HUDEP-2 (cell line): ENCODE data around the gene PPP1R37.

Source experiments
- DNase-seq, 76 experiments: peaks; one replicate each; lab custom pipeline; 2025; ENCODE audit not compliant: unreplicated experiment in 76 of 76; lab: John Stamatoyannopoulos, UW

PPP1R37 gene

GRCh38 chr19:45161738-45162607 is 69.0 kb downstream of the PPP1R37 start:
- no peak for DNase-seq

DNA sequence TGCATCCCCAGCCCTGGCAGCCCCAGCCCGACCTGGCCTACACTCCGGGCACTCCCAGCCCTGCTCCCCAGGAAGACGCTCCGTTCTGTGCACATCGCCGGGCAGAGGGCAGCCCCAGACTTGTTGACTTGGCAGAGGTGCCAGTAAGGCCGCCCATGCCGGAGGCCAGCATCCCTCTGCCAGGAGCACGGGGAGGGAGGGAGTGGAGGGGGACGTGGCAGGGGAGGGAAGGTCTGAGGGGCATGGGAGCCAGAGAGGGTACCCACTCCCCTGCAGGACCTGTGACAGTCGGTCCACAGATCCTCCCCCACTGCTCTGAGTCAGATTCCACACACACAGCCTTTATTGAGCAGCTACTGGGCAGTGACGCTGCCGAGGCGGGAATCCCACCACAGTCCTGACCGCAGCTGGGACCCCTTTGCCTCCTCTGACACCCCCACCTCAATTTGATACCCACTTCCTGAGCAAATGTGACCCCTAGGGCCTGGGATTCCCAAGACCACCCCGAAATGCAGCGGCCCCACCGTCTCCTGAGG is 69.7 kb downstream of the PPP1R37 start:
- DNase-seq = no peak

DNA sequence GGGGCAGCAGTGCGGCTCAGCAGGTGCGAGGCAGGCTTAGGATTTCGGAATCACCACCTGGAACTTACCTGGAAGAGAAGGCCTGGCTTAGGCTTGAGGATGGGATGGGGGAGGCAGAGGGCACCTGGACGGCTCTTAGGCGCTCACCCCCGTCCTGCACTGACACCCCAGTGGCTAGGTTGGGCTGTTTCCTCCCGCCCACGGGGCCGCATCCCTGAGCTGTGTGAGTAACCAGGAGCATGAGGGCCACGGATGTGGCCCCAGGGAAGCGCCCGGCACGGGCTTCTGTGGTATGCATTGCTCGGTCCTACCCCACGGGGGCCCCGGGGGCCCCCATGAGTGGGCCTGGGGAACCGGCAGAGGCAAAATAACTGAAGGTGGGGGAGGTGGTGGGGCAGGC is 70.2 kb downstream of the PPP1R37 start:
- no peak for DNase-seq

DNA sequence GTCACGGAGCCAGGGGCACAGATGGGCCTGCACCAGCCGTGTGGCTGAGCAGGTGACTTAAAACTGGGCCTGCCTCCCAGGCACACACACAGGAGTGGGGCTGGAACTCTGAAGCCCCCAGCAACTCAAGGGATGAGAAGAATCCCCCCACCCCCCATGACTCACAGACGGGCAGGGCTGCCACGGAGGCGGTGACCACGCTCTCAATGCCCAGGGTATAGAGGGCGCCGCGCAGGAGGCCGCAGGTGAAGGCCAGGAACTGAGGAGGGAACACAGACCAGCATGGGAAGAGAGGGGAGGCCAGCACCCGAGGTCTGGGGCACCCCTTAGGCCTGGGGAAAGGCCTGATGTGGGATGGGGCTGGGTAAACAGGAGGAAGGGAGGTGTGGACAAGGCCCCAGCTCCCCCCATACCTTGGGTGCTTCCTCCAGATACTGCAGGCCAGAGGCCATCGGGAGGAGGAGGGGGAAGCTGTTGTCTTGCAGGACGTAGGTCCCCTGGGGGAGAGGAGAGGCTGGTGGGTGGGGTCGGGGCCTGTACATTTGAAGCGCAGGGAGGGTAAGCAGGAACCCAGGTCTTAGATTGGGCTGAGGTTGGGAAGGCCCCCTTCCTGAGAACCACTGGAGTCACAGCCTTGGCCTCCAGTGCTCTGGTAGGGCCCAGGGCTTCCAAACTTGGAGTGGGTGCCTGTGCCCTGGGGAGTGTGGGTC is 70.9 kb downstream of the PPP1R37 start:
- no peak for DNase-seq

GRCh38 chr19:45164577-45165335 is 71.8 kb downstream of the PPP1R37 start:
- DNase-seq = peak in 32 of 76 experiments; percentile 8 to 73 (median 34)

- DNase-seq = no peak
Observed at GRCh38 chr19:45166723-45167252, 73.8 kb downstream of the PPP1R37 start.

DNA sequence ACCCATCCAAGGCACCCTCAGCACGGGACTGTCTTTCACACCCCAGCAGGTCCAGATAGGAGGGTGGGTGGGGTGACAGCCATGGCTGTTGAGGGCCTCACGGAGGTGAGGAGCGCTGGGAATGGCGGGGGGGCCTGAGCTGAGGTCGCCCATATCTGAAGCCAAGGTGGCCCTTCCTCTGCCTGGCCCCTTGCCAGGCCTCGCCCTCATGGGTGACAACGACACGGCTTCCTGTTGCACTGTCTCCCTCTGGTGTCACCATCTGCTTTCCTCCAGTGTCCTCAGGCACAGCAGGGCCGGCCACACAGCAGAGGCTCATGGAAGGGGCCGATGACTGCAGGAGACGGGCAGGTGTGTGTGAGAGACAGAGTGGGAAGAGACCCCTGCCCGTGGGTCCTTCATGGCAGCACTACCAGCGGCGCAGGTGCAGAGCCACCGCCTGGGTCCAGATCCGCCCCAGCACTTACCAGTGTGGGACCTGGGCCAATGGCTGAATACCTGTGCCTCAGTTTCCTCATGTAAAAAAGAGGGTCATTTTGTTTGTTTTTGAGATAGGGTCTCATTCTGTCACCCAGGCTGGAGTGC is 75.9 kb downstream of the PPP1R37 start:
- peak in 17 of 76 experiments; percentile 13 to 51 (median 25) for DNase-seq

DNA sequence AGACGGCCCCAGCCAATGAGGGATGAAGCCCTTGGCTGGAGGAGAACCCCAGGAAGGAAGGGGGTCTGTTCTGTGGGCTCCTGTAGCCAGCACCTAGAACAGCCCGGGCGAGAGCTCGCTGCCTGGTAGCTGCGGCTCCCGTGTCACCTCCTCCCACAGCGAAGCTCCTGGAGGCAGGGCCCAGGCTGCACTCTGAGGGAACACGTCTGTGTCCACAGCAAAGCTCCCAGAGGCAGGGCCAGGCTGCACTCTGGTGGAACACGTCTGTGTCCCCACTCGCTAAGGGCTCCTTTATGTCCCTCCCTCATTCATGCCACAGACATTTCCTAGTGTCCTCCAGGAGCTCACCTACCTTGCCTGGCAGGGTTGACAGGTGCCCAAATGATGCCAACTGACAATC is 76.6 kb downstream of the PPP1R37 start:
- no peak for DNase-seq

DNA sequence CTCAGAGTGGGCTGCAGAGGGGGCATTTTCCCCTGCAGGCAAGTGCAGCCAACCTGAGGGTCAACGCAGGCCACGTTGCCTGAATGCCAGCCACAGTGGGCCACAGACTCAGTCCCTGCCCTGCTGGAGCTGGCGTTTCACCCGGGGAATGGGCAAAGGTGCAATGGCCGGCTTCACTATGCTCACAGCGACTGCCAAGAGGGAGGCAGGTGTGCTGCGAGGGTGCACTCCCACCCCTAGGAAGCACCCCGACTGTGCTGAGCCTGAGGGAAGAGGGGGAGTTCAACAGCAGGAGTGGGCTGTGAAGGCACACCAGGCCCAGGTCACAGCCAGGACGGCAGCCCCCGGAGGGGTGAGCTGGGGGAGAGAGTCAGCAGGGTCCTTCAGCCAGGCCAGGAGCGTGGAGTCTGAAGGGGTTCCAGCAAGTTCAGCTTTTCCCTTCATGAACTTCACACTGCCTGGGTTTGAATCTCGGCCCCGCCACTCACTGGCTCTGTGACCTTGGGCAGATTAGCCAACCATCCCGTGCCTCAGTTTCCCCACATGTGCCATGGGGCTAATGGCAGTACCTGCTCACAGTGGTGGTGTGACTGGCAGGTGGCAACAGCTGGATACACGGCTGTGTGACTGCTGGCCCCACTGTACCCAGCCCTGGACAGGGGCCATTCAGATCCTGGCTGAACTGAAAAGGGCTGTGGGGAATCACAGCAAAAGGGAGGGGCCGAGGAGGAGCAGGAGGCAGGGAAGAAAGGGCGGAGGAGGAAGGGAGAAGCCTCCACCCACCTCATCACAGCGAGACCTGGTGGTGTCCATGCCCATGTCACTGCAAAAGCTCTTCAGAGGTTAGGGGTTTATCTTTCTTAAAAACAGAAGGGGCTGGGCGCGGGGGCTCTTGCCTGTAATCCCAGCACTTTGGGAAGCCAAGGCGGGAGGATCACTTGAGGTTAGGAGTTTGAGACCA is 77.4 kb downstream of the PPP1R37 start:
- DNase-seq = no peak

DNA sequence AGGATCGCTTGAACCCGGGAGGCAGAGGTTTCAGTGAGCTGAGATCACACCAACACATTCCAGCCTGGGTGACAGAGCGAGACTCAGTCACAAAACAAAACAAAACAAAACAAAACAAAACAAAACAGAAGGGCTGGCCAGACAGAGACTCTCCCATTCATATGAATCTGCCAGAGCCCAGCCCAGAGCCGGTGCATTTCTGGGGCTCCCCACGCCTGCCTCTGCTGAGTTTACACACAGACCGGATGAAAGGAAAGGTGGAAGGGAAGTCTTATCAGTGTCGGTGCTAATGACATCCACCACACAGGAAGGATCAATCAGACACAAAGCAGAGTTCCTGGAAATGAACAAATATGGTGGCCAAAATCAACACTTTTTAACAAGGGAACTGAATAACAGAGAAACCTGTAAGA is 78.2 kb downstream of the PPP1R37 start:
- no peak for DNase-seq

DNA sequence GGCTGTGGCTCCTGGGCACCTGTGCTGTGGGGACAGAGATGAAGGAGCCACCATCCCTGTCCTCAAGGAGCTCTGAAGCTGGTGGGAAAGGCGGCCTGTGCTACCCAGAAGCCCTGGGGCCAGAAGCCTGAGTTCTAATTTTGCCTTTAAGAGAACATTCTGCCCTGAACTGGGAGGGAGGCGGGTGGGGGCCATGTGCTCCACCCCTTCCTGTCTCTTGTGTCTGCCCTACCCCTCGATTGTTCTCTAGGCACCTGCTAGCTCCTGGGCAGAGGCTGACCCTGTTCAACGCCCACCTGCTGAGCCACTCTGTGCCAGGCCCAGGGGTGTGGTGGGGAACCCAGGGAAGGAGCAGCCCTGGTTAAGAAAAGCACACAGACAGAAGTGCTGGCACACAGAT is 79.2 kb downstream of the PPP1R37 start:
- no peak for DNase-seq

DNA sequence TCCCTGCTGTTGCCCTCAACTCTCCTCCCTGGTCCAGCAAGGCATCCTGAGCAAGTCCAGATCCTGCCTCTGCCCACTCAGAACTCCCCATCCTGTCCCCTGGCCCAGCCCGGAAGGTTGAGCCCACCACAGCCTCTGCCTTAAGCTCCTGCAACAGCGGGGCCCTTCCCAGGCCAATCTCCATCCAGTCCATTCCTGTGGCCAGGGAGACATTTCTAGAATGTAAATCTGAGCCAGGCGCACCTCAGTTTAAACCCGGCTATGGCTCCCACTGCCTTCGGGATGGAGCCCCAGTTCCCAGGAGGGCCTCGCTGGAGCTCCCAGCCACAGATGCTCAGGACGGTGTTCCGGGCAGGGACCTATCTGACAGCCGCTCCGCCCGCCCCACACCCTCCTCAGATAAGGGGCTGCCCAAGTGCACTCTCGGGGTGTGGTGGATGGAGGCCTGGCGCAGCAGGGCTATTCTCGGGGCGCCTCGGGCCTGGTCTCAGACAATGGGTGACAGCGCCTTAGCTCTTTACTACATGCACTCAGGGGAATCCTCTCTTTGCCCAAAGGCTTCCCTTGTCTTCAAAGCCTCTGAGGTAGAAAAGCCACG is 79.7 kb downstream of the PPP1R37 start:
- peak in 4 of 76 experiments; percentile 8 to 33 (median 24) for DNase-seq

GRCh38 chr19:45173816-45174215 is 80.8 kb downstream of the PPP1R37 start:
- DNase-seq = no peak

DNA sequence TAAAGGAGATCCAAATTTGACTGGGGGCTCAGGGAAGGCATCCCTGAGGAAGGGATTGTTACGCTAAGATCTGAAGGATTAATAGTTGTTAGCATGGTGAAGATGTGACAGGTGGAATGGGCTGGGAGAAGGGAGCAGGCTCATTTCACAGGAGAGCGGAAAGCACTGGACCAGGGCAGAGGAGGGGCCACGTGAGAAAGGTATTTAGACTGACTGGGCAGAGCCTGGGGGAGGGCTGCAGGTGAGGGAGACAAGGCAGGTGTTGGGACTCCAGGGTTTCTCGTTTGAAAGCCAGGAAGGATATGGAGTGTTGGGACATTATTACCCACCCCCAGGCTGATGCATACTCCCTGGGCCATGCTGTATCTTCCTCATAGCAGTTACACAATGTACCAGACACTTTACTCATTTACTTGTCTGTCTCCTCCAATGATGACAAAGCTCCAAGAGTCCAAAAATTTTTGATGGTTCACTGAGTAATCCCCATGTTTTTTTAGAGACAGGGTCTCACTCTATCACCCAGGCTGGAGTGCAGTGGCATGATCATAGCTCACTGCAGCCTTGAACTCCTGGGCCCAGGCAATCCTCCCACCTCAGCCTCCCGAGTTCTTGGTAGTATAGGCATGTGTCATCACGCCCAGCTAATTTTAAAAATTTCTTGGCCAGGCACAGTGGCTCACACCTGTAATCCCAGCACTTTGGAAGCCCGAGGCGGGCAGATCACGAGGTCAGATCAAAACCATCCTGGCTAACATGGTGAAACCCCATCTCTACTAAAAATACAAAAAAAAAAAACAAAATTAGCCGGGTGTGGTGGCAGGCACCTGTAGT is 82.8 kb downstream of the PPP1R37 start:
- no peak for DNase-seq

- peak in 11 of 76 experiments; percentile 47 to 88 (median 57) for DNase-seq
Observed at GRCh38 chr19:45177817-45178261, 84.9 kb downstream of the PPP1R37 start, which contains the start of gene TRAPPC6A. TRAPPC6A (minus strand) TSS chr19:45178237; CDS start chr19:45178218, 19 bp downstream.

GRCh38 chr19:45178262-45179071 is 85.5 kb downstream of the PPP1R37 start, which contains the start of gene BLOC1S3:
BLOC1S3 (plus strand) TSS chr19:45178784; CDS start chr19:45179297, 513 bp downstream.
- peak; percentile 79 to 100 (median 100) for DNase-seq
